Stomach (tissue), 4 donors: Measurements from ENCODE around the gene RNASEL.

Source experiments
- CTCF ChIP-seq, 7 experiments: fragments of 450-650 bp in 4 of 7; fragments of 200-600 bp in 3 of 7; sonication (generic) in 3 of 7; IDR thresholded peaks; one replicate each; pipeline ENCODE4 v1.5.1; 2016 to 2019; ENCODE audit warnings: antibody characterized with exemption in 7 of 7, control low read depth in 2 of 7, mild to moderate bottlenecking in 1 of 7
- POLR2A ChIP-seq, 4 donors: fragments of 450-650 bp; IDR thresholded peaks; one replicate each; pipeline ENCODE4 v1.6.1; 2016; ENCODE audit warnings: antibody characterized with exemption in 4 of 4, control low read depth in 2 of 4, mild to moderate bottlenecking in 1 of 4, moderate library complexity in 1 of 4
- POLR2AphosphoS5 ChIP-seq, 3 donors: sonication (generic); formaldehyde crosslinking; IDR thresholded peaks; one replicate each; pipeline ENCODE4 v1.6.1; 2016; ENCODE audit warnings: antibody characterized with exemption in 3 of 3

- TF ChIP-seq POLR2AphosphoS5 (IDR thresholded peaks at IDR 0.05) (no peak), POLR2A (IDR thresholded peaks at IDR 0.05) (no peak), CTCF (IDR thresholded peaks at IDR 0.05) (no peak)
These were observed 875 bp upstream of the RNASEL start for GRCh38 chr1:182589931-182590330.
